H9 (cell line): ENCODE data around the gene HEXD. TPM values are rescaled to one million over a fixed set of nuclear protein-coding genes. Genes with fewer than 3 reads are reported as not detected.

Source experiments
- DNase-seq: peaks from one replicate; pipeline ENCODE4 v3.0.0-alpha.2; 2017
- H2AFZ ChIP-seq: one replicate; pipeline ENCODE4 v1.6.1; 2013; ENCODE audit warnings: mild to moderate bottlenecking, low read length, control low read depth, moderate library complexity
- H2AK5ac ChIP-seq: 2 replicates; pipeline ENCODE4 v1.6.1; 2013; ENCODE audit warnings: low read length, control low read depth, mixed read lengths; ENCODE audit not compliant: insufficient read length
- H2BK120ac ChIP-seq: one replicate; pipeline ENCODE4 v1.6.1; 2013; ENCODE audit warnings: low read depth, mild to moderate bottlenecking, low read length, control low read depth, inconsistent platforms; ENCODE audit not compliant: poor library complexity, severe bottlenecking
- H2BK12ac ChIP-seq: 2 replicates; pipeline ENCODE4 v1.6.1; 2013; ENCODE audit warnings: low read length, control low read depth, mixed read lengths, low read depth; ENCODE audit not compliant: insufficient read length
- H2BK15ac ChIP-seq: 2 replicates; pipeline ENCODE4 v1.6.1; 2013; ENCODE audit warnings: low read depth, low read length, control low read depth
- H2BK20ac ChIP-seq: one replicate; pipeline ENCODE4 v1.6.1; 2013; ENCODE audit warnings: low read depth, mild to moderate bottlenecking, low read length, control low read depth, inconsistent platforms; ENCODE audit not compliant: poor library complexity, severe bottlenecking
- H2BK5ac ChIP-seq: 2 replicates; pipeline ENCODE4 v1.6.1; 2013; ENCODE audit warnings: low read length, control low read depth, mixed read lengths; ENCODE audit not compliant: insufficient read length
- H3K14ac ChIP-seq: 2 replicates; pipeline ENCODE4 v1.6.1; 2013; ENCODE audit warnings: low read length, control low read depth; ENCODE audit not compliant: insufficient read depth
- H3K18ac ChIP-seq: 2 replicates; pipeline ENCODE4 v1.6.1; 2013; ENCODE audit warnings: low read depth, mild to moderate bottlenecking, mixed read lengths, low read length, control low read depth; ENCODE audit not compliant: insufficient read length
- H3K23ac ChIP-seq: 2 replicates; pipeline ENCODE4 v1.6.1; 2013; ENCODE audit warnings: low read length, control low read depth, mixed read lengths, low read depth; ENCODE audit not compliant: insufficient read length
- H3K23me2 ChIP-seq: 2 replicates; pipeline ENCODE4 v1.6.1; 2013; ENCODE audit warnings: low read depth, mild to moderate bottlenecking, mixed read lengths, low read length, control low read depth; ENCODE audit not compliant: insufficient read length, poor library complexity, severe bottlenecking
- H3K27ac ChIP-seq: 2 replicates; pipeline ENCODE4 v1.5.1; 2013; ENCODE audit warnings: low read length, control low read depth, mixed read lengths, low read depth; ENCODE audit not compliant: insufficient read length
- H3K27me3 ChIP-seq: 2 replicates; pipeline ENCODE4 v1.6.1; 2013; ENCODE audit warnings: low read length, control low read depth, inconsistent platforms; ENCODE audit not compliant: insufficient read depth
- H3K4ac ChIP-seq: 2 replicates; pipeline ENCODE4 v1.6.1; 2013; ENCODE audit warnings: low read depth, mild to moderate bottlenecking, control low read depth, inconsistent platforms, low read length, moderate library complexity
- H3K4me1 ChIP-seq: 2 replicates; pipeline ENCODE4 v1.6.1; 2013; ENCODE audit warnings: low read length, control low read depth, inconsistent platforms; ENCODE audit not compliant: insufficient read depth
- H3K4me2 ChIP-seq: 2 replicates; pipeline ENCODE4 v1.6.1; 2013; ENCODE audit warnings: low read length, control low read depth, mixed read lengths; ENCODE audit not compliant: insufficient read length, insufficient read depth
- H3K56ac ChIP-seq: 2 replicates; pipeline ENCODE4 v1.6.1; 2013; ENCODE audit warnings: low read depth, mild to moderate bottlenecking, mixed read lengths, low read length, control low read depth; ENCODE audit not compliant: insufficient read length
- H3K79me1 ChIP-seq: 2 replicates; pipeline ENCODE4 v1.6.1; 2013; ENCODE audit warnings: low read depth, mild to moderate bottlenecking, moderate library complexity, low read length, control low read depth, inconsistent platforms; ENCODE audit not compliant: insufficient read depth, poor library complexity, severe bottlenecking
- H3K79me2 ChIP-seq: 2 replicates; pipeline ENCODE4 v1.6.1; 2013; ENCODE audit warnings: low read length, control low read depth, inconsistent platforms; ENCODE audit not compliant: insufficient read depth
- H3K9ac ChIP-seq: 2 replicates; pipeline ENCODE4 v1.6.1; 2013; ENCODE audit warnings: low read length, control low read depth, mixed read lengths; ENCODE audit not compliant: insufficient read length; ENCODE audit errors: extremely low read depth
- H3K9me3 ChIP-seq: one replicate; pipeline ENCODE4 v1.6.1; 2013; ENCODE audit warnings: low read depth, low read length, inconsistent platforms; ENCODE audit not compliant: control insufficient read depth
- H3T11ph ChIP-seq: one replicate; pipeline ENCODE4 v1.6.1; 2013; ENCODE audit warnings: mild to moderate bottlenecking, low read length, control low read depth, inconsistent platforms
- H4K20me1 ChIP-seq: one replicate; pipeline ENCODE4 v1.6.1; 2013; ENCODE audit not compliant: control insufficient read depth, insufficient read length, insufficient read depth
- H4K5ac ChIP-seq: 2 replicates; pipeline ENCODE4 v1.6.1; 2013; ENCODE audit warnings: low read depth, mild to moderate bottlenecking, mixed read lengths, low read length, control low read depth; ENCODE audit not compliant: insufficient read length
- H4K8ac ChIP-seq: replicated peaks from 2 replicates; pipeline ENCODE4 v1.6.1; 2013; ENCODE audit warnings: low read length, control low read depth, mixed read lengths, low read depth; ENCODE audit not compliant: insufficient read length
- H4K91ac ChIP-seq: 2 replicates; pipeline ENCODE4 v1.6.1; 2013; ENCODE audit warnings: low read depth, mild to moderate bottlenecking, moderate library complexity, mixed read lengths, low read length, control low read depth; ENCODE audit not compliant: insufficient read length
- H3K27ac Mint-ChIP-seq, 3 experiments: 2 replicates in 2 of 3; 3 replicates in 1 of 3; pipeline ENCODE4 v1.8.0; 2020 to 2021; ENCODE audit warnings: mixed read lengths in 3 of 3, mild to moderate bottlenecking in 1 of 3, moderate library complexity in 1 of 3
- H3K27me3 Mint-ChIP-seq: 2 replicates; pipeline ENCODE4 v1.8.0; 2021; ENCODE audit warnings: low read depth, mild to moderate bottlenecking, moderate library complexity, mixed read lengths
- H3K36me3 Mint-ChIP-seq, 3 experiments: 2 replicates in 2 of 3; 3 replicates in 1 of 3; pipeline ENCODE4 v1.8.0; 2020 to 2021; ENCODE audit warnings: low read depth in 3 of 3, mixed read lengths in 3 of 3; ENCODE audit not compliant: insufficient read depth in 1 of 3
- H3K4me1 Mint-ChIP-seq, 2 experiments: 2 replicates each; pipeline ENCODE4 v1.8.0; 2020; ENCODE audit warnings: mixed read lengths in 2 of 2
- H3K4me3 Mint-ChIP-seq, 2 experiments: 2 replicates in 1 of 2; 3 replicates in 1 of 2; pipeline ENCODE4 v1.8.0; 2020 to 2021; ENCODE audit warnings: mild to moderate bottlenecking in 2 of 2, mixed read lengths in 2 of 2, moderate library complexity in 1 of 2
- H3K9me3 Mint-ChIP-seq, 2 experiments: 2 replicates in 1 of 2; 3 replicates in 1 of 2; pipeline ENCODE4 v1.8.0; 2020; ENCODE audit warnings: mild to moderate bottlenecking in 2 of 2, mixed read lengths in 2 of 2, moderate library complexity in 1 of 2
- WGBS: extraction: QIAGEN DNeasy Blood & Tissue Kit; methylation state at CpG from one replicate; pipeline ENCODE4 v1.1.7; 2013; ENCODE audit warnings: missing lambda C conversion rate, low lambda C conversion rate, mixed read lengths; ENCODE audit not compliant: insufficient read length; ENCODE audit errors: extremely low coverage; 5-methylcytosine and 5-hydroxymethylcytosine counted together
- total RNA-seq: library from RNA; stranded (reverse); gene quantifications from 2 replicates; pipeline ENCODE4 v1.2.1, GENCODE V29; 2021
- TF ChIP-seq, protein P1 (sequence below): fragments of 200-600 bp; sonication (generic); conservative IDR thresholded peaks from 3 replicates; pipeline ENCODE4 v1.8.0; 2021; ENCODE audit warnings: antibody characterized with exemption, mild to moderate bottlenecking

Gene HEXD
- total RNA-seq, 1 experiment from 2014 or later, result 23.2 TPM

GRCh38 chr17:82400830-82401229 lies 17.3 kb upstream of the HEXD start:
- H4K20me1 ChIP-seq, result no peaks in the 10 kb centered on the region
- no peak overlapping the region for H3K14ac ChIP-seq
- no peak overlapping the region for H3K27ac ChIP-seq
- H3K27me3 Mint-ChIP-seq, result no peaks in the 10 kb centered on the region
- no peak overlapping the region for H4K5ac ChIP-seq
- H3K4me3 Mint-ChIP-seq, result no peak overlapping the region
- H3K79me1 ChIP-seq, result no peaks in the 10 kb centered on the region
- DNase-seq, result no peak
- no peak overlapping the region for H2BK5ac ChIP-seq
- H2BK15ac ChIP-seq, result no peak overlapping the region
- no CpG with 5 or more reads among the region's 19 CpGs for whole genome bisulfite sequencing
- H4K8ac ChIP-seq, result no peak overlapping the region
- H3K23me2 ChIP-seq, result no peaks in the 10 kb centered on the region
- no peak overlapping the region for H3K27ac Mint-ChIP-seq
- H3K4ac ChIP-seq, result no peak overlapping the region
- H3K4me1 ChIP-seq, result no peaks in the 10 kb centered on the region
- H2BK12ac ChIP-seq, result no peak overlapping the region
- H2AFZ ChIP-seq, result no peak overlapping the region
- H3T11ph ChIP-seq, result no peak overlapping the region
- no peak overlapping the region for H3K9ac ChIP-seq
- H2BK20ac ChIP-seq, result no peak overlapping the region
- H2AK5ac ChIP-seq, result no peak overlapping the region
- TF ChIP-seq, protein P1, sequence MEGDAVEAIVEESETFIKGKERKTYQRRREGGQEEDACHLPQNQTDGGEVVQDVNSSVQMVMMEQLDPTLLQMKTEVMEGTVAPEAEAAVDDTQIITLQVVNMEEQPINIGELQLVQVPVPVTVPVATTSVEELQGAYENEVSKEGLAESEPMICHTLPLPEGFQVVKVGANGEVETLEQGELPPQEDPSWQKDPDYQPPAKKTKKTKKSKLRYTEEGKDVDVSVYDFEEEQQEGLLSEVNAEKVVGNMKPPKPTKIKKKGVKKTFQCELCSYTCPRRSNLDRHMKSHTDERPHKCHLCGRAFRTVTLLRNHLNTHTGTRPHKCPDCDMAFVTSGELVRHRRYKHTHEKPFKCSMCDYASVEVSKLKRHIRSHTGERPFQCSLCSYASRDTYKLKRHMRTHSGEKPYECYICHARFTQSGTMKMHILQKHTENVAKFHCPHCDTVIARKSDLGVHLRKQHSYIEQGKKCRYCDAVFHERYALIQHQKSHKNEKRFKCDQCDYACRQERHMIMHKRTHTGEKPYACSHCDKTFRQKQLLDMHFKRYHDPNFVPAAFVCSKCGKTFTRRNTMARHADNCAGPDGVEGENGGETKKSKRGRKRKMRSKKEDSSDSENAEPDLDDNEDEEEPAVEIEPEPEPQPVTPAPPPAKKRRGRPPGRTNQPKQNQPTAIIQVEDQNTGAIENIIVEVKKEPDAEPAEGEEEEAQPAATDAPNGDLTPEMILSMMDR, result no peak
- no peak overlapping the region for H3K23ac ChIP-seq
- no peak overlapping the region for H3K18ac ChIP-seq
- H3K9me3 Mint-ChIP-seq, result no peaks in the 10 kb centered on the region
- no peaks in the 10 kb centered on the region; a peak in 1 of 4 replicates for H3K4me1 Mint-ChIP-seq
- H3K79me2 ChIP-seq, result no peaks in the 10 kb centered on the region
- H3K27me3 ChIP-seq, result no peaks in the 10 kb centered on the region
- no peak overlapping the region for H3K4me2 ChIP-seq
- no peaks in the 10 kb centered on the region for H3K9me3 ChIP-seq
- no peak overlapping the region for H3K56ac ChIP-seq
- H3K36me3 Mint-ChIP-seq, result peaks cover 4 to 26% (median 18%) of the 10 kb centered on the region in 3 experiments
- H2BK120ac ChIP-seq, result no peak overlapping the region
- H4K91ac ChIP-seq, result no peak overlapping the region
